GM12878 (cell line): ENCODE measurements around the gene SUSD6.

Experiments used
- CEBPB ChIP-seq, 2 experiments: fragments of 150-350 bp in 1 of 2; IDR thresholded peaks; 2 replicates each; pipeline ENCODE4 v1.6.1; 2012 to 2014; ENCODE audit warnings: low read depth in 2 of 2, low read length in 2 of 2, borderline replicate concordance in 1 of 2, inconsistent platforms in 1 of 2
- EGR1 ChIP-seq, 2 experiments: IDR thresholded peaks; 1 replicate in 1 of 2; 2 replicates in 1 of 2; pipeline ENCODE4 v1.6.1; 2011 to 2012; ENCODE audit warnings: low read depth in 2 of 2, low read length in 2 of 2, borderline replicate concordance in 1 of 2, mild to moderate bottlenecking in 1 of 2, moderate library complexity in 1 of 2
- EZH2 ChIP-seq: IDR thresholded peaks from 2 replicates; pipeline ENCODE4 v1.6.1; 2012; ENCODE audit warnings: low read depth, mild to moderate bottlenecking, control low read depth, inconsistent platforms, low read length, borderline replicate concordance; ENCODE audit not compliant: control insufficient read depth
- HDGF ChIP-seq: fragments of 450-650 bp; IDR thresholded peaks from 2 replicates; pipeline ENCODE4 v1.6.1; 2016; ENCODE audit warnings: antibody characterized with exemption
- LARP7 ChIP-seq: fragments of 450-650 bp; IDR thresholded peaks from 2 replicates; pipeline ENCODE4 v1.6.1; 2017; ENCODE audit warnings: mild to moderate bottlenecking
- NRF1 ChIP-seq: conservative IDR thresholded peaks from 2 replicates; pipeline ENCODE4 v1.6.1; 2011; ENCODE audit warnings: mild to moderate bottlenecking, low read depth, low read length, improper control_type of control experiment
- POLR2AphosphoS5 ChIP-seq: IDR thresholded peaks from 2 replicates; pipeline ENCODE4 v1.6.1; 2011; ENCODE audit warnings: mild to moderate bottlenecking, low read length, inconsistent platforms
- SIN3A ChIP-seq: IDR thresholded peaks from 2 replicates; pipeline ENCODE4 v1.6.1; 2012; ENCODE audit warnings: low read depth, low read length, improper control_type of control experiment
- SPI1 ChIP-seq: IDR thresholded peaks from 2 replicates; pipeline ENCODE4 v1.6.1; 2011; ENCODE audit warnings: low read depth, mild to moderate bottlenecking, low read length, moderate library complexity, borderline replicate concordance; ENCODE audit not compliant: insufficient read depth
- ZNF274 ChIP-seq: IDR thresholded peaks from one replicate; pipeline ENCODE4 v1.8.0; 2011; ENCODE audit not compliant: insufficient read length, insufficient read depth
- TF ChIP-seq, protein P1 (sequence below), 3 experiments: IDR thresholded peaks in 2 of 3; conservative IDR thresholded peaks in 1 of 3; 2 replicates each; pipeline ENCODE4 v1.5.1; 2011; ENCODE audit warnings: low read depth in 3 of 3, low read length in 3 of 3, mild to moderate bottlenecking in 3 of 3, control low read depth in 2 of 3, moderate library complexity in 2 of 3, inconsistent platforms in 1 of 3, mixed read lengths in 1 of 3; ENCODE audit not compliant: control insufficient read depth in 2 of 3, insufficient read depth in 1 of 3; ENCODE audit errors: extremely low read depth in 1 of 3
- TF ChIP-seq, protein P2 (sequence below): fragments of 450-650 bp; IDR thresholded peaks from 2 replicates; pipeline ENCODE4 v1.6.1; 2018; ENCODE audit warnings: borderline replicate concordance, mild to moderate bottlenecking; ENCODE audit not compliant: partially characterized antibody

DNA sequence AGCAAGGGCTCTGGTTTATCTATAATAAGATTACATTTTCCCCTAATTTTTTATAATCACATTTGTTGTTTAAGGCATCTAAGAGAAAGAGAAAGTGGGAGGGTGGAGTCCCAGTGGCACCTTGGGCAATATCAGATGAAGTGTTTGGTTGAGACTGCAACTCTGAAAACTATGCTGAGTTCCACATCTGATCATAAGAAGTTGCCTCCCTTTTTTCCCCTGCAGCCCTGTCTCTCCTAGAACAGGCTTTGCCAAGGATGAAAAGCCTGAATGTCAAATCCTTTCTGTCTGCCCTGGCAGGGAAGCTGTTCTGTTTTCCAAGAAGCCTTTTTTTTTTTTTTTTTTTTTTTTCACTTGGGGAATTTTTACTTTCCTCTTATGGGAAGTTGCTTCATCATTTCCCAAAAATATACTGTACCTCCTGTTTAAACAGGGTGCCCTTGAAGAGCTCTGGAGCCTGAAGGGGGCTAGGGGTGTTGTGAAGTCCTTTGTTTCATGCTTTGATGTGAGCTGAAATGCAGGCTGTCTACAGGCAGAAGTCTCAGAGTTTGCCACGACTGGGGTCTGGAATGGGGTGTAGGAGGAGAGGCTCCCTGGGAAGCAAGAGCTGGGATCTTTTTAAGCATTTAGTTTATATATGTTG, 71.3 kb downstream of the SUSD6 start:
- TF ChIP-seq SIN3A (no peak), LARP7 (no peak), ZNF274 (no peak), SPI1 (no peak), POLR2AphosphoS5 (no peak), NRF1 (no peak), HDGF (no peak), EGR1 (IDR thresholded peaks at IDR 0.05; ENCODE audit: borderline replicate concordance in 1 of 2, low read depth in 2 of 2, low read length in 2 of 2) (no peak), CEBPB (IDR thresholded peaks at IDR 0.05; ENCODE audit: borderline replicate concordance in 1 of 2, low read depth in 2 of 2, low read length in 2 of 2) (no peak), EZH2 (no peak)
- TF ChIP-seq, protein P1, sequence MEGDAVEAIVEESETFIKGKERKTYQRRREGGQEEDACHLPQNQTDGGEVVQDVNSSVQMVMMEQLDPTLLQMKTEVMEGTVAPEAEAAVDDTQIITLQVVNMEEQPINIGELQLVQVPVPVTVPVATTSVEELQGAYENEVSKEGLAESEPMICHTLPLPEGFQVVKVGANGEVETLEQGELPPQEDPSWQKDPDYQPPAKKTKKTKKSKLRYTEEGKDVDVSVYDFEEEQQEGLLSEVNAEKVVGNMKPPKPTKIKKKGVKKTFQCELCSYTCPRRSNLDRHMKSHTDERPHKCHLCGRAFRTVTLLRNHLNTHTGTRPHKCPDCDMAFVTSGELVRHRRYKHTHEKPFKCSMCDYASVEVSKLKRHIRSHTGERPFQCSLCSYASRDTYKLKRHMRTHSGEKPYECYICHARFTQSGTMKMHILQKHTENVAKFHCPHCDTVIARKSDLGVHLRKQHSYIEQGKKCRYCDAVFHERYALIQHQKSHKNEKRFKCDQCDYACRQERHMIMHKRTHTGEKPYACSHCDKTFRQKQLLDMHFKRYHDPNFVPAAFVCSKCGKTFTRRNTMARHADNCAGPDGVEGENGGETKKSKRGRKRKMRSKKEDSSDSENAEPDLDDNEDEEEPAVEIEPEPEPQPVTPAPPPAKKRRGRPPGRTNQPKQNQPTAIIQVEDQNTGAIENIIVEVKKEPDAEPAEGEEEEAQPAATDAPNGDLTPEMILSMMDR (IDR thresholded peaks at IDR 0.05 in 2 of 3, conservative IDR thresholded peaks at IDR 0.05 in 1 of 3; ENCODE audit: control insufficient read depth in 2 of 3, extremely low read depth in 1 of 3, insufficient read depth in 1 of 3, low read depth in 3 of 3, low read length in 3 of 3): no peak
- TF ChIP-seq, protein P2, sequence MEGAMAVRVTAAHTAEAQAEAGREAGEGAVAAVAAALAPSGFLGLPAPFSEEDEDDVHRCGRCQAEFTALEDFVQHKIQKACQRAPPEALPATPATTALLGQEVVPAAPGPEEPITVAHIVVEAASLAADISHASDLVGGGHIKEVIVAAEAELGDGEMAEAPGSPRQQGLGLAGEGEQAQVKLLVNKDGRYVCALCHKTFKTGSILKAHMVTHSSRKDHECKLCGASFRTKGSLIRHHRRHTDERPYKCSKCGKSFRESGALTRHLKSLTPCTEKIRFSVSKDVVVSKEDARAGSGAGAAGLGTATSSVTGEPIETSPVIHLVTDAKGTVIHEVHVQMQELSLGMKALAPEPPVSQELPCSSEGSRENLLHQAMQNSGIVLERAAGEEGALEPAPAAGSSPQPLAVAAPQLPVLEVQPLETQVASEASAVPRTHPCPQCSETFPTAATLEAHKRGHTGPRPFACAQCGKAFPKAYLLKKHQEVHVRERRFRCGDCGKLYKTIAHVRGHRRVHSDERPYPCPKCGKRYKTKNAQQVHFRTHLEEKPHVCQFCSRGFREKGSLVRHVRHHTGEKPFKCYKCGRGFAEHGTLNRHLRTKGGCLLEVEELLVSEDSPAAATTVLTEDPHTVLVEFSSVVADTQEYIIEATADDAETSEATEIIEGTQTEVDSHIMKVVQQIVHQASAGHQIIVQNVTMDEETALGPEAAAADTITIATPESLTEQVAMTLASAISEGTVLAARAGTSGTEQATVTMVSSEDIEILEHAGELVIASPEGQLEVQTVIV: no peak
